Ovary (tissue), 9 donors: ENCODE measurements around the gene MCUB. TPM values are rescaled to one million over a fixed set of nuclear protein-coding genes. Genes with fewer than 3 reads are reported as not detected.

ENCODE experiments used
- DNase-seq, 5 donors: peaks; one replicate each; pipeline ENCODE4 v3.0.0-alpha.2; 2019 to 2020
- H3K27ac ChIP-seq, 2 donors: fragments of 200-600 bp; one replicate each; pipeline versions ENCODE4 v1.5.1 to v1.8.0; 2019 to 2022
- H3K27me3 ChIP-seq: fragments of 200-600 bp; one replicate; pipeline ENCODE4 v1.8.0; 2022
- H3K36me3 ChIP-seq: fragments of 200-600 bp; sonication (generic); one replicate; pipeline ENCODE4 v1.5.1; 2019
- H3K4me1 ChIP-seq: one replicate; pipeline ENCODE4 v1.8.1; 2013; ENCODE audit warnings: mild to moderate bottlenecking, moderate library complexity; ENCODE audit not compliant: insufficient read depth
- H3K4me3 ChIP-seq: fragments of 200-600 bp; sonication (generic); one replicate; pipeline ENCODE4 v1.5.1; 2017
- H3K9me3 ChIP-seq, 2 donors: fragments of 200-600 bp in 1 of 2; sonication (generic) in 1 of 2; one replicate each; pipeline versions ENCODE4 v1.5.1 to v1.8.1; 2013 to 2019; ENCODE audit warnings: mild to moderate bottlenecking in 1 of 2, moderate library complexity in 1 of 2
- CTCF ChIP-seq, 3 donors: fragments of 450-650 bp in 2 of 3; fragments of 200-600 bp in 1 of 3; IDR thresholded peaks; one replicate each; pipeline versions ENCODE4 v1.5.1 to v1.8.0; 2016 to 2022; ENCODE audit warnings: antibody characterized with exemption in 3 of 3, mild to moderate bottlenecking in 1 of 3
- EP300 ChIP-seq: sonication (generic); formaldehyde crosslinking; IDR thresholded peaks from one replicate; pipeline ENCODE4 v1.6.1; 2017; ENCODE audit warnings: antibody characterized with exemption
- POLR2A ChIP-seq: fragments of 450-650 bp; IDR thresholded peaks from one replicate; pipeline ENCODE4 v1.6.1; 2017; ENCODE audit warnings: antibody characterized with exemption, mild to moderate bottlenecking, moderate library complexity
- WGBS, 3 donors: extraction: QIAGEN DNeasy Blood & Tissue Kit in 1 of 3; methylation state at CpG; one replicate each; pipeline versions ENCODE4 v1.1.5 to v1.1.7; 2013 to 2017; 5-methylcytosine and 5-hydroxymethylcytosine counted together
- intact Hi-C, 4 donors: fragments of 100-400 bp; cut with DNase I; formaldehyde crosslinking; loops; one replicate each; pipeline versions ENCODE4 v1.11.0 to v1.15.1; 2022 to 2023
- polyA plus RNA-seq, 2 donors: library from polyadenylated mRNA; stranded (reverse); fragments of 200-250 nt in 1 of 2; fragments of 350-450 nt in 1 of 2; fragmentation: Illumina TruSeq in 1 of 2; extraction: RNeasy Lipid Tissue Mini Kit (QIAGEN cat#74804) in 1 of 2; gene quantifications; one replicate each; pipeline ENCODE4 v1.2.3, GENCODE V29; 2013 to 2014
- total RNA-seq, 7 donors: library from RNA; depleted of rRNA in 2 of 7; stranded (reverse); fragments of >200 nt in 2 of 7; fragmentation: NEBNext Ultra II Directional in 3 of 7; extraction: Animal tissue kit (Norgen Biotek cat#: 25700) in 3 of 7; gene quantifications; one replicate each; pipeline versions ENCODE4 v1.1.0 to v1.2.4, GENCODE V29; 2016 to 2023
- donor health status: DM: no; HTN: no; CAD: no; lungs with moderate emphysema.
- donor health status: DM: no; HTN: no; CAD: no.
- donor health status: Bipolar disorder and iron deficiency.
- donor health status: DM: yes; HTN: yes; CAD: no.
- donor health status: DM: no; HTN: no; CAD: no.
- donor health status: DM: yes; HTN: yes; CAD: no.

Gene MCUB
- total and polyA plus RNA-seq, 9 donors, result 7.6 to 18.5 (median 8.8) TPM

- H3K27me3 ChIP-seq, result no peaks in the 10 kb centered on the region
- TF ChIP-seq POLR2A (no peak), EP300 (no peak), CTCF (IDR thresholded peaks at IDR 0.05) (no peak)
- H3K4me3 ChIP-seq, result no peak overlapping the region
- DNase-seq, result no peak
- no peaks in the 10 kb centered on the region for H3K36me3 ChIP-seq
- H3K4me1 ChIP-seq, result no peaks in the 10 kb centered on the region
- H3K27ac ChIP-seq, result no peak overlapping the region
- no peaks in the 10 kb centered on the region for H3K9me3 ChIP-seq
- intact Hi-C loops, result no loop called here
Observed at GRCh38 chr4:109532182-109532581, 27.9 kb upstream of the MCUB start.

GRCh38 chr4:109545401-109545800, 14.6 kb upstream of the MCUB start:
- WGBS, 3 donors, result 95 to 98% (median 97%) methylated on average over 1 of the region's 1 CpG
- intact Hi-C loops, result no loop called here
- DNase-seq, result no peak
- Histone ChIP-seq H3K9me3 (no peaks in the 10 kb centered on the region), H3K27ac (no peak overlapping the region), H3K27me3 (no peaks in the 10 kb centered on the region), H3K4me3 (no peak overlapping the region), H3K4me1 (no peaks in the 10 kb centered on the region), H3K36me3 (no peaks in the 10 kb centered on the region)
- no peak for TF ChIP-seq POLR2A
- TF ChIP-seq EP300, result no peak
- TF ChIP-seq CTCF (IDR thresholded peaks at IDR 0.05), result no peak

- no peak for DNase-seq
- WGBS, 3 donors, result 82 to 87% (median 85%) methylated on average over 5 of the region's 5 CpGs
- Histone ChIP-seq H3K36me3 (no peaks in the 10 kb centered on the region), H3K27ac (no peak overlapping the region), H3K4me3 (no peak overlapping the region), H3K9me3 (no peaks in the 10 kb centered on the region), H3K27me3 (no peaks in the 10 kb centered on the region), H3K4me1 (no peaks in the 10 kb centered on the region)
- intact Hi-C loops, result no loop called here
- TF ChIP-seq POLR2A (no peak), EP300 (no peak), CTCF (IDR thresholded peaks at IDR 0.05) (no peak)
Observed at GRCh38 chr4:109547394-109547793, 12.7 kb upstream of the MCUB start.

- H3K27me3 ChIP-seq, result no peaks in the 10 kb centered on the region
- no peaks in the 10 kb centered on the region for H3K9me3 ChIP-seq
- TF ChIP-seq POLR2A (no peak), CTCF (IDR thresholded peaks at IDR 0.05) (no peak), EP300 (no peak)
- H3K36me3 ChIP-seq, result no peaks in the 10 kb centered on the region
- DNase-seq, result no peak
- no peak overlapping the region for H3K4me3 ChIP-seq
- no peaks in the 10 kb centered on the region for H3K4me1 ChIP-seq
- 83 to 87% (median 85%) methylated on average over 2 of the region's 2 CpGs for WGBS, 3 donors
- H3K27ac ChIP-seq, result no peak overlapping the region
- intact Hi-C loops, result no loop called here
Observed at GRCh38 chr4:109548655-109549054, 11.4 kb upstream of the MCUB start.

GRCh38 chr4:109552237-109552636, 7.8 kb upstream of the MCUB start:
- Histone ChIP-seq H3K36me3 (no peaks in the 10 kb centered on the region), H3K9me3 (no peaks in the 10 kb centered on the region), H3K4me1 (no peaks in the 10 kb centered on the region), H3K27ac (no peak overlapping the region), H3K4me3 (no peak overlapping the region), H3K27me3 (no peaks in the 10 kb centered on the region)
- TF ChIP-seq EP300 (no peak), CTCF (IDR thresholded peaks at IDR 0.05) (no peak), POLR2A (no peak)
- no peak for DNase-seq
- 87 to 97% (median 95%) methylated on average over 6 of the region's 6 CpGs for WGBS, 3 donors
- intact Hi-C loops, result no loop called here
